Measurements from ENCODE around the gene NPHP4. TPM values are rescaled to one million over a fixed set of nuclear protein-coding genes. Genes with fewer than 3 reads are reported as not detected.

The NPHP4 gene
- polyA plus RNA-seq, 3 donors, result 0.39 to 13.7 (median 1.2) TPM

DNA sequence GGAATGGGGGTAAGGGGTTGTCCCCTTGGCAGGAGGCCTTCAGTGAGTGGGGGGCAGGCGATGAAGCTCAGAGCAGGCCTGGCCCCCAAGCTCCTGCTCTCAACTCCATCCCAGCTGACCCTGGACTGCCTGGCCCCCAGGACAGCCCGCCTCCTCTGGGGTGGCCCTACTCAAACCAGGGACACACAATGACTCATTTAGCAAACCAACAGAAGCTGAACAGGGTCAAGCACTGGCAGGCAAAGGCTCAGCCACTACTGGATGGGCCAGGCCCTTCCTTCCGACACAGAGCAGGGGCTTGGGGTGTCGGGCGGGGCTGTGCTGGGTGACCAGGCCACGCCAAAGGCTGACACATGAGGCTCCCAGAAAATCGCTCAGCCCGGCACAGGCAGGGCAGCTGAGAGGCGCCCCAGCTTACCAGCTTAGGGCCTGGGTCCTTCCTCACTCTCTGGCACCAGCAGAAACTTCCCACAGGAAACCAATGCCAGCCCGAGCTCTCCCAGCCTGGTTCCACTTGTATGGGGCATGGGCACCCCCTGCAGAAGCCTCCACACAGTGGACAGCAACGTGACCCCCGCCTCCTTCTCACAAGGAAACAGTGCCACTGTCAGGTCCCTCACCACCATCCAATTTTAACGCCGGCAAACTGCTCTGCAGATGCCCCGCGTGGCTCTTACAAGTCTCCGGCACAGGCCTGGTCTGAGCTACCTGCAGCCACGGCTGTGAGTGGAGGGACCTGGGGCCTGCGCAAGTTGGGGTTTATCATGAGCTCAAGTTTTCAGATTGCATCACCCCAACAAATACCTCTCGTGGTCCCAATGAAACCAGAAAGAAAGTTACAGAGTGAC, 114.3 kb downstream of the NPHP4 start:
- H2AFZ ChIP-seq (ENCODE audit: insufficient read depth, low read depth, low read length, poor library complexity, severe bottlenecking), result no peak overlapping the region
- no peaks in the 10 kb centered on the region for H3K79me2 ChIP-seq (ENCODE audit: insufficient read depth, low read length)
- peaks cover 49 to 51% of the 10 kb centered on the region in 2 donors for H3K36me3 Mint-ChIP-seq
- no peak overlapping the region for H3K4me3 Mint-ChIP-seq
- no peak overlapping the region for H3K9ac ChIP-seq (ENCODE audit: insufficient read depth, low read length, poor library complexity, severe bottlenecking)
- no peak overlapping the region for H3K4me2 ChIP-seq (replicated peaks; ENCODE audit: extremely low read depth, low read length, poor library complexity, severe bottlenecking)
- WGBS (ENCODE audit: insufficient coverage), result 94% methylated on average over 13 of the region's 20 CpGs
- intact Hi-C loops (cut with micrococcal nuclease), result no loop called here
- H4K20me1 ChIP-seq (ENCODE audit: insufficient read depth, low read length), result no peaks in the 10 kb centered on the region
- no peaks in the 10 kb centered on the region for H3K4me1 ChIP-seq (ENCODE audit: control insufficient read depth in 1 of 2, insufficient read depth in 2 of 2, low read length in 2 of 2)
- TF ChIP-seq, protein P1, sequence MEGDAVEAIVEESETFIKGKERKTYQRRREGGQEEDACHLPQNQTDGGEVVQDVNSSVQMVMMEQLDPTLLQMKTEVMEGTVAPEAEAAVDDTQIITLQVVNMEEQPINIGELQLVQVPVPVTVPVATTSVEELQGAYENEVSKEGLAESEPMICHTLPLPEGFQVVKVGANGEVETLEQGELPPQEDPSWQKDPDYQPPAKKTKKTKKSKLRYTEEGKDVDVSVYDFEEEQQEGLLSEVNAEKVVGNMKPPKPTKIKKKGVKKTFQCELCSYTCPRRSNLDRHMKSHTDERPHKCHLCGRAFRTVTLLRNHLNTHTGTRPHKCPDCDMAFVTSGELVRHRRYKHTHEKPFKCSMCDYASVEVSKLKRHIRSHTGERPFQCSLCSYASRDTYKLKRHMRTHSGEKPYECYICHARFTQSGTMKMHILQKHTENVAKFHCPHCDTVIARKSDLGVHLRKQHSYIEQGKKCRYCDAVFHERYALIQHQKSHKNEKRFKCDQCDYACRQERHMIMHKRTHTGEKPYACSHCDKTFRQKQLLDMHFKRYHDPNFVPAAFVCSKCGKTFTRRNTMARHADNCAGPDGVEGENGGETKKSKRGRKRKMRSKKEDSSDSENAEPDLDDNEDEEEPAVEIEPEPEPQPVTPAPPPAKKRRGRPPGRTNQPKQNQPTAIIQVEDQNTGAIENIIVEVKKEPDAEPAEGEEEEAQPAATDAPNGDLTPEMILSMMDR (IDR thresholded peaks at IDR 0.05), result no peak
- no peak overlapping the region for H3K27ac Mint-ChIP-seq
- no peak for DNase-seq
- peaks cover 2 to 34% of the 10 kb centered on the region in 2 donors for H3K36me3 ChIP-seq (replicated peaks in 1 of 2; ENCODE audit: control insufficient read depth in 1 of 2, insufficient read depth in 2 of 2, low read length in 2 of 2)
- H3K9me3 ChIP-seq (replicated peaks in 1 of 2; ENCODE audit: control insufficient read depth in 1 of 2, insufficient read depth in 1 of 2, low read length in 2 of 2), result peaks cover 0 to 22% of the 10 kb centered on the region in 2 donors
- no peak overlapping the region for H3K4me3 ChIP-seq (replicated peaks in 1 of 3; ENCODE audit: low read depth in 2 of 3, low read length in 3 of 3)
- H3K27me3 ChIP-seq (ENCODE audit: control insufficient read depth in 2 of 2, insufficient read depth in 2 of 2, low read length in 2 of 2), result no peaks in the 10 kb centered on the region
- peaks cover 13 to 24% (median 16%) of the 10 kb centered on the region in 7 donors for H3K9me3 Mint-ChIP-seq
- H3K27me3 Mint-ChIP-seq (ENCODE audit: low read depth in 3 of 3), result peaks cover 0 to 7% (median 0%) of the 10 kb centered on the region in 3 donors
- no peak overlapping the region for H3K27ac ChIP-seq (ENCODE audit: low read depth in 1 of 2, low read length in 2 of 2)
- no peaks in the 10 kb centered on the region for H3K4me1 Mint-ChIP-seq

DNA sequence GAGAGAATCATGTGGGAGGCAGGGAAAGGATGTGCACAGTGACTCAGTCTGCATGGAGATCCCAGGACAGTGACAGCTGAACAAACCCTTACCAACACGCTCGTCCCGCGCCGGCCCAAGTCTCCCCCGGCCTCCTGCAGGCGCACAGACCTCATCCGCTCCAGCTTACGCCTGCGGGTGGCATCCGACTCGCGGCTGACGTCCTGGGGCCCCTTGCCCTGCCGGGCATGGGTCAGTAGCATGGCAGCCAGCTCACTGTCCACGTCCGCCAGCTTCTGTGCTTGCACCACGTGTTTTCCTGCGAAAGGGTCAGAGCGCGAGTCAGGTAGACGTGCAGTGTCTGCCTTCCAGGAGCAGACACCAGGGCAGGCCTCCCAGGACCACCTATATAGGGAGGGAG, 115.2 kb downstream of the NPHP4 start:
- Histone ChIP-seq H3K4me1 (ENCODE audit: control insufficient read depth in 1 of 2, insufficient read depth in 2 of 2, low read length in 2 of 2) (no peaks in the 10 kb centered on the region), H2AFZ (ENCODE audit: insufficient read depth, low read depth, low read length, poor library complexity, severe bottlenecking) (no peak overlapping the region), H3K9me3 (replicated peaks in 1 of 2; ENCODE audit: control insufficient read depth in 1 of 2, insufficient read depth in 1 of 2, low read length in 2 of 2) (peaks cover 0 to 22% of the 10 kb centered on the region in 2 donors), H3K27ac (ENCODE audit: low read depth in 1 of 2, low read length in 2 of 2) (no peak overlapping the region), H3K79me2 (ENCODE audit: insufficient read depth, low read length) (no peaks in the 10 kb centered on the region), H3K36me3 (replicated peaks in 1 of 2; ENCODE audit: control insufficient read depth in 1 of 2, insufficient read depth in 2 of 2, low read length in 2 of 2) (peaks cover 2 to 38% of the 10 kb centered on the region in 2 donors), H3K27me3 (ENCODE audit: control insufficient read depth in 2 of 2, insufficient read depth in 2 of 2, low read length in 2 of 2) (no peaks in the 10 kb centered on the region), H3K9ac (ENCODE audit: insufficient read depth, low read length, poor library complexity, severe bottlenecking) (no peak overlapping the region), H3K4me2 (replicated peaks; ENCODE audit: extremely low read depth, low read length, poor library complexity, severe bottlenecking) (no peak overlapping the region), H4K20me1 (ENCODE audit: insufficient read depth, low read length) (no peaks in the 10 kb centered on the region), H3K4me3 (replicated peaks in 1 of 3; ENCODE audit: low read depth in 2 of 3, low read length in 3 of 3) (no peak overlapping the region)
- 85% methylated on average over 22 of the region's 22 CpGs for WGBS (ENCODE audit: insufficient coverage)
- H3K27me3 Mint-ChIP-seq (ENCODE audit: low read depth in 3 of 3), result peaks cover 0 to 5% (median 0%) of the 10 kb centered on the region in 3 donors
- no peaks in the 10 kb centered on the region for H3K4me1 Mint-ChIP-seq
- peaks cover 45 to 47% of the 10 kb centered on the region in 2 donors for H3K36me3 Mint-ChIP-seq
- no peak overlapping the region for H3K4me3 Mint-ChIP-seq
- intact Hi-C loops (cut with micrococcal nuclease), result no loop called here
- no peak for DNase-seq
- peak overlapping the region in 1 of 7 donors; percentile 31 for H3K27ac Mint-ChIP-seq
- H3K9me3 Mint-ChIP-seq, result peaks cover 8 to 20% (median 11%) of the 10 kb centered on the region in 7 donors
- TF ChIP-seq, protein P1 (IDR thresholded peaks at IDR 0.05), result no peak
